Sigmoid colon (tissue), 7 donors: ENCODE results near the gene PHTF2. TPM values are rescaled to one million over a fixed set of nuclear protein-coding genes. Genes with fewer than 3 reads are reported as not detected.

Experiments
- DNase-seq: peaks from one replicate; pipeline ENCODE4 v3.0.0-alpha.2; 2019
- H3K27ac ChIP-seq, 4 donors: fragments of 200-600 bp; sonication (generic); one replicate each; pipeline ENCODE4 v1.5.1; 2016 to 2019; ENCODE audit warnings: mild to moderate bottlenecking in 1 of 4
- H3K27me3 ChIP-seq, 3 donors: fragments of 200-600 bp; sonication (generic); one replicate each; pipeline ENCODE4 v1.5.1; 2019; ENCODE audit warnings: mild to moderate bottlenecking in 1 of 3
- H3K36me3 ChIP-seq, 4 donors: fragments of 200-600 bp; sonication (generic); one replicate each; pipeline ENCODE4 v1.5.1; 2016 to 2019
- H3K4me1 ChIP-seq, 4 donors: fragments of 200-600 bp; sonication (generic); one replicate each; pipeline ENCODE4 v1.5.1; 2017 to 2019
- H3K4me3 ChIP-seq, 4 donors: fragments of 200-600 bp; sonication (generic); one replicate each; pipeline ENCODE4 v1.5.1; 2017 to 2019; ENCODE audit warnings: mild to moderate bottlenecking in 2 of 4, moderate library complexity in 1 of 4
- H3K9me3 ChIP-seq, 4 donors: fragments of 200-600 bp in 3 of 4; sonication (generic) in 3 of 4; one replicate each; pipeline versions ENCODE4 v1.5.1 to v1.6.1; 2013 to 2019
- CTCF ChIP-seq, 4 experiments: fragments of 450-650 bp in 3 of 4; fragments of 200-600 bp in 1 of 4; IDR thresholded peaks; one replicate each; pipeline ENCODE4 v1.5.1; 2016 to 2019; ENCODE audit warnings: antibody characterized with exemption in 4 of 4, mild to moderate bottlenecking in 3 of 4, moderate library complexity in 2 of 4
- EP300 ChIP-seq, 4 donors: sonication (generic); formaldehyde crosslinking; IDR thresholded peaks; one replicate each; pipeline ENCODE4 v1.6.1; 2017; ENCODE audit warnings: antibody characterized with exemption in 4 of 4
- POLR2A ChIP-seq, 2 donors: fragments of 450-650 bp; IDR thresholded peaks; one replicate each; pipeline ENCODE4 v1.6.1; 2016; ENCODE audit warnings: antibody characterized with exemption in 2 of 2, mild to moderate bottlenecking in 2 of 2, moderate library complexity in 2 of 2
- POLR2AphosphoS5 ChIP-seq, 4 donors: sonication (generic); formaldehyde crosslinking; IDR thresholded peaks; one replicate each; pipeline ENCODE4 v1.6.1; 2017; ENCODE audit warnings: antibody characterized with exemption in 4 of 4
- WGBS, 2 donors: extraction: QIAGEN DNeasy Blood & Tissue Kit; methylation state at CpG; one replicate each; pipeline ENCODE4 v1.1.7; 2013; 5-methylcytosine and 5-hydroxymethylcytosine counted together
- intact Hi-C: fragments of 100-400 bp; cut with DNase I; formaldehyde crosslinking; loops from one replicate; pipeline ENCODE4 v1.15.1; 2023
- polyA plus RNA-seq, 3 donors: library from polyadenylated mRNA; stranded (reverse); fragments of 200-250 nt; gene quantifications; one replicate each; pipeline ENCODE4 v1.2.3, GENCODE V29; 2013
- total RNA-seq, 4 donors: library from RNA; depleted of rRNA; stranded (reverse); fragments of >200 nt; gene quantifications; one replicate each; pipeline ENCODE4 v1.1.0, GENCODE V29; 2016
- donor health status: healthy with polysubstance abuse.
- donor health status: Bipolar disorder and iron deficiency.
- donor health status: healthy.

Gene PHTF2
- total and polyA plus RNA-seq, 7 donors: 2.3 to 19.3 (median 17.4) TPM

GRCh38 chr7:77788327-77788902 lies 10.2 kb upstream of the PHTF2 start:
- no peaks in the 10 kb centered on the region for H3K27me3 ChIP-seq
- H3K9me3 ChIP-seq: no peaks in the 10 kb centered on the region
- peaks cover 0 to 7% (median 0%) of the 10 kb centered on the region in 4 donors for H3K4me1 ChIP-seq
- H3K4me3 ChIP-seq: no peak overlapping the region
- no peak for DNase-seq
- no peak for TF ChIP-seq POLR2AphosphoS5 (IDR thresholded peaks at IDR 0.05)
- H3K36me3 ChIP-seq: peaks cover 0 to 17% (median 2%) of the 10 kb centered on the region in 4 donors
- intact Hi-C loops: no loop called here
- WGBS, 2 donors: 91 to 92% methylated on average over 2 of the region's 2 CpGs
- H3K27ac ChIP-seq: no peak overlapping the region

- Histone ChIP-seq H3K27me3 (no peaks in the 10 kb centered on the region), H3K4me1 (peaks cover 0 to 14% (median 4%) of the 10 kb centered on the region in 4 donors), H3K27ac (no peak overlapping the region), H3K9me3 (no peaks in the 10 kb centered on the region), H3K4me3 (no peak overlapping the region), H3K36me3 (peaks cover 0 to 17% (median 0%) of the 10 kb centered on the region in 4 donors)
- intact Hi-C loops: no loop called here
- DNase-seq: no peak
- no peak for TF ChIP-seq POLR2A (IDR thresholded peaks at IDR 0.05)
- TF ChIP-seq CTCF (IDR thresholded peaks at IDR 0.05): no peak
- no peak for TF ChIP-seq EP300 (IDR thresholded peaks at IDR 0.05)
- TF ChIP-seq POLR2AphosphoS5 (IDR thresholded peaks at IDR 0.05): no peak
- 10 to 66% methylated on average over 6 of the region's 6 CpGs for WGBS, 2 donors
Observed at GRCh38 chr7:77791336-77791735, 7.2 kb upstream of the PHTF2 start.

- Histone ChIP-seq H3K9me3 (no peaks in the 10 kb centered on the region), H3K36me3 (peaks cover 0 to 17% (median 0%) of the 10 kb centered on the region in 4 donors), H3K4me3 (no peak overlapping the region), H3K27me3 (no peaks in the 10 kb centered on the region), H3K4me1 (peaks cover 0 to 20% (median 10%) of the 10 kb centered on the region in 4 donors), H3K27ac (no peak overlapping the region)
- DNase-seq: no peak
- peak in 1 of 4 donors; percentile 34 for TF ChIP-seq EP300 (IDR thresholded peaks at IDR 0.05)
- no peak for TF ChIP-seq POLR2AphosphoS5 (IDR thresholded peaks at IDR 0.05)
- intact Hi-C loops: no loop called here
- 40 to 83% methylated on average over 2 of the region's 2 CpGs for WGBS, 2 donors
Observed at GRCh38 chr7:77791956-77792355, 6.6 kb upstream of the PHTF2 start.

- 89 to 97% methylated on average over 4 of the region's 4 CpGs for WGBS, 2 donors
- Histone ChIP-seq H3K36me3 (peaks cover 0 to 17% (median 0%) of the 10 kb centered on the region in 4 donors), H3K4me1 (peaks cover 0 to 28% (median 14%) of the 10 kb centered on the region in 4 donors), H3K9me3 (no peaks in the 10 kb centered on the region), H3K4me3 (no peak overlapping the region), H3K27ac (no peak overlapping the region), H3K27me3 (no peaks in the 10 kb centered on the region)
- intact Hi-C loops: no loop called here
- TF ChIP-seq POLR2AphosphoS5 (IDR thresholded peaks at IDR 0.05) (no peak), EP300 (IDR thresholded peaks at IDR 0.05) (no peak), POLR2A (IDR thresholded peaks at IDR 0.05) (no peak), CTCF (IDR thresholded peaks at IDR 0.05) (no peak)
- no peak for DNase-seq
Observed at GRCh38 chr7:77794000-77794399, 4.6 kb upstream of the PHTF2 start.

- WGBS, 2 donors: 84 to 95% methylated on average over 3 of the region's 3 CpGs
- no peaks in the 10 kb centered on the region for H3K9me3 ChIP-seq
- DNase-seq: no peak
- TF ChIP-seq POLR2AphosphoS5 (IDR thresholded peaks at IDR 0.05): no peak
- no peak for TF ChIP-seq EP300 (IDR thresholded peaks at IDR 0.05)
- TF ChIP-seq POLR2A (IDR thresholded peaks at IDR 0.05): no peak
- no peak for TF ChIP-seq CTCF (IDR thresholded peaks at IDR 0.05)
- H3K27ac ChIP-seq: no peak overlapping the region
- no peak overlapping the region for H3K4me3 ChIP-seq
- no peaks in the 10 kb centered on the region for H3K27me3 ChIP-seq
- H3K4me1 ChIP-seq: peaks cover 0 to 36% (median 27%) of the 10 kb centered on the region in 4 donors
- intact Hi-C loops: loop anchor here (5.0 kb wide), 3 partner anchors 34 to 259 kb away; partner anchors contain the start of gene PTPN12
- peaks cover 0 to 17% (median 0%) of the 10 kb centered on the region in 4 donors for H3K36me3 ChIP-seq
Observed at GRCh38 chr7:77796109-77796508, 2.5 kb upstream of the PHTF2 start.
